Neural cell (in vitro differentiated cells): ENCODE measurements around the gene MAML3.

Experiments used
- CTCF ChIP-seq: fragments of 450-650 bp; IDR thresholded peaks from 2 replicates; pipeline ENCODE4 v1.5.1; 2014; ENCODE audit warnings: antibody characterized with exemption, mild to moderate bottlenecking, moderate library complexity; ENCODE audit not compliant: poor library complexity, severe bottlenecking
- EZH2 ChIP-seq: fragments of 200-600, 300-800 bp; shearing (Covaris generic), sonication (generic); IDR thresholded peaks from 2 replicates; pipeline ENCODE4 v1.6.1; 2014; ENCODE audit warnings: antibody characterized with exemption, low read length, borderline replicate concordance, mild to moderate bottlenecking; ENCODE audit not compliant: insufficient read depth, poor library complexity, severe bottlenecking
- MXI1 ChIP-seq: fragments of 450-650 bp; conservative IDR thresholded peaks from 2 replicates; pipeline ENCODE4 v1.6.1; 2014; ENCODE audit warnings: antibody characterized with exemption, mild to moderate bottlenecking; ENCODE audit not compliant: poor library complexity, severe bottlenecking
- POLR2AphosphoS5 ChIP-seq: IDR thresholded peaks from 2 replicates; pipeline ENCODE4 v1.6.1; 2012

- TF ChIP-seq CTCF (no peak), MXI1 (no peak), EZH2 (no peak), POLR2AphosphoS5 (no peak)
Measured at GRCh38 chr4:139913398-139913990, 240.5 kb downstream of the MAML3 start.
